Lower leg skin (tissue), 3 donors: Measurements from ENCODE around the gene SCAMP2.

ENCODE experiments used
- CTCF ChIP-seq, 3 donors: fragments of 450-650 bp; IDR thresholded peaks; one replicate each; pipeline ENCODE4 v1.5.1; 2016; ENCODE audit warnings: antibody characterized with exemption in 3 of 3, mild to moderate bottlenecking in 3 of 3, moderate library complexity in 2 of 3
- POLR2A ChIP-seq, 2 donors: fragments of 450-650 bp; IDR thresholded peaks; one replicate each; pipeline ENCODE4 v1.6.1; 2016 to 2017; ENCODE audit warnings: antibody characterized with exemption in 2 of 2, mild to moderate bottlenecking in 1 of 2, moderate library complexity in 1 of 2

DNA sequence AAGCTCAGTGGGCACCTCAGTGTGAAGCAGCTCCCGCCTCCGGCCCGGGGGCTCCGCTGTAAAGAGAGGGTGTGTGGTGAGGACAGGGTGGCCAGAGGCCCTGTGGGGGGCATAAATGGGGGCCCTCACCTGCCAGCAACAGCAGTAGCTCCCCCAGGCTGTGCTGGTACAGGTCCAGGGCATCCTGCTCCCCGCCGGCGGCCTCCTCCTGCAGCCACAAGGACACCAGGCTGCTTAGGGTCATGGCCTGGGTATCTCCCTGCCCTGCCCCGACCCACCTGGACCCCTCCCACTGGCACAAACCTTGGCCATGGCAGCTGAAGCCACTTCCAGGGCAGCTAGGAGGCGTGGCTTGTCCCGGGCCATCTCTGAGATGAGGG lies 35.0 kb downstream of the SCAMP2 start:
- TF ChIP-seq POLR2A (IDR thresholded peaks at IDR 0.05), result no peak
- no peak for TF ChIP-seq CTCF (IDR thresholded peaks at IDR 0.05)
